ENCODE measurements around the gene ARMC5.

DNA sequence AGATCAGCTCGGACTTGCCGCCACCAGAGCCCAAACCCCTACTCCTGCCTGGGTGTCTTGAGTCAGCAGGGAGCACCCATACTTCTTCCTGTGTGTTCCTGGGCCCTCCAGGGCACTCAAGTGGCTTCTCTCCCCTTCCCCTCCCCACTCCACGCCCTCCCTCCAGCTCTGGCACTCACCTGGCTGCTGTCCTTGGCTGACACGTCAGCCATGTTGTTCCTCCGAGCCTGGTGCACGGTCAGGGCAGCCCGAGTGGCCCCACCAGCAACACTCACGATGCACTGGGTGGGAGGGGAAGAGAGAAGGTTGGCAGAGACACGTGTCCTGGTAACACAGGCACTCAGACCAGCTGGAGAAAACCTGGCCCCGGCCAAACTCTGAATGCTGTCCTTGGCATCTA lies 37.4 kb downstream of the ARMC5 start:
- TF ChIP-seq, protein P1, sequence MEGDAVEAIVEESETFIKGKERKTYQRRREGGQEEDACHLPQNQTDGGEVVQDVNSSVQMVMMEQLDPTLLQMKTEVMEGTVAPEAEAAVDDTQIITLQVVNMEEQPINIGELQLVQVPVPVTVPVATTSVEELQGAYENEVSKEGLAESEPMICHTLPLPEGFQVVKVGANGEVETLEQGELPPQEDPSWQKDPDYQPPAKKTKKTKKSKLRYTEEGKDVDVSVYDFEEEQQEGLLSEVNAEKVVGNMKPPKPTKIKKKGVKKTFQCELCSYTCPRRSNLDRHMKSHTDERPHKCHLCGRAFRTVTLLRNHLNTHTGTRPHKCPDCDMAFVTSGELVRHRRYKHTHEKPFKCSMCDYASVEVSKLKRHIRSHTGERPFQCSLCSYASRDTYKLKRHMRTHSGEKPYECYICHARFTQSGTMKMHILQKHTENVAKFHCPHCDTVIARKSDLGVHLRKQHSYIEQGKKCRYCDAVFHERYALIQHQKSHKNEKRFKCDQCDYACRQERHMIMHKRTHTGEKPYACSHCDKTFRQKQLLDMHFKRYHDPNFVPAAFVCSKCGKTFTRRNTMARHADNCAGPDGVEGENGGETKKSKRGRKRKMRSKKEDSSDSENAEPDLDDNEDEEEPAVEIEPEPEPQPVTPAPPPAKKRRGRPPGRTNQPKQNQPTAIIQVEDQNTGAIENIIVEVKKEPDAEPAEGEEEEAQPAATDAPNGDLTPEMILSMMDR (IDR thresholded peaks at IDR 0.05; ENCODE audit: borderline replicate concordance, extremely low read depth, low read length, poor library complexity, severe bottlenecking) = no peak
- no peak for TF ChIP-seq EZH2 (IDR thresholded peaks at IDR 0.05; ENCODE audit: borderline replicate concordance, low read depth, low read length, severe bottlenecking)
